GM21526 (cell line): ENCODE data around the gene ZFPL1.

Source experiments
- ATAC-seq: cut with Tn5 transposase; IDR thresholded peaks from one replicate; pipeline ENCODE4 v1.9.1; 2021; ENCODE audit warnings: moderate library complexity; ENCODE audit not compliant: unreplicated experiment, low FRiP score

Gene ZFPL1

GRCh38 chr11:65059959-65060824 is 23.8 kb upstream of the ZFPL1 start:
- ATAC-seq, result no peak

DNA sequence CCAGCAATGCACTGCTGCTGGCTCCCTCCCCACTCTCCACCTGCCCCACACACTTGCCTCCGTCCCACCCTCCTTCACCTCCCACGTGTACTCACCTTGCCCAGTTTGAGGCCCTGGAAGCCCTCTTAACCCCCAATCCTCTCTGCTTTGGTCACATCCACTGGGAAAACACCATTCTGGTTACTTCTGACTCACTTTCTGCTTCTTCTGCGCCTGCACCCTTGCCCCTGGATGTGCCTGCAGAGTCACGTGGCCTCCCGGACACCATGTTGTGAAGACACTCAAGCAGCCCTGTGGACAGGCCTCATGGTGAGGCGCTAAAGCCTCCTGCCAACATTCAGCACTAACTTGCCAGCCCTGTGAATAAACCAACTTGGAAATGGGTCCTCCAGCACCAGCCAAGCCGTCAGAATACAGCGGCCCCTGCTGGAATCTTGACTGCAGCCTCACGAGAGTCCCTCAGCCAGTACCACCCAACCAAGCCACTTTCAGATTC is 23.1 kb upstream of the ZFPL1 start:
- ATAC-seq, result no peak

DNA sequence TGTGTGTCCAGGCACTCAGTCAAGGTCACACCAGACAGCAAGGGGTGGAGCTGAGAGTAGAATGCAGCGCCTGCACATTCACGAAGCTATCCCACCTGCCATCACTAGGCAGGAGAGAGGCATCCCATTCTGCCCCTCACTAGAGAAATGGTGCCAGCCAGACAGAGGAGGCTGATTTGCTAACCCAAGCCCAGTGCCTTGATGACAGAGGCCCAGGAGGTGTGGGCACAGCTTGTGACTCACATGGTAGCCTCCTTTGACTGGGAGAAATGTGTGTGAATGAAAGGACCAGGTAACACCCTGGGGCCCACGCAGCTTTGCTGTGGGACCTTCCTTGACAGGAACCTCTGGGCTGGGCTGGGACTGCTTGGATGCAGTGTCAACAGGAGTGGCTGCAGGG is 20.5 kb upstream of the ZFPL1 start:
- no peak for ATAC-seq

- no peak for ATAC-seq
Observed at GRCh38 chr11:65064847-65065240, 19.2 kb upstream of the ZFPL1 start.

DNA sequence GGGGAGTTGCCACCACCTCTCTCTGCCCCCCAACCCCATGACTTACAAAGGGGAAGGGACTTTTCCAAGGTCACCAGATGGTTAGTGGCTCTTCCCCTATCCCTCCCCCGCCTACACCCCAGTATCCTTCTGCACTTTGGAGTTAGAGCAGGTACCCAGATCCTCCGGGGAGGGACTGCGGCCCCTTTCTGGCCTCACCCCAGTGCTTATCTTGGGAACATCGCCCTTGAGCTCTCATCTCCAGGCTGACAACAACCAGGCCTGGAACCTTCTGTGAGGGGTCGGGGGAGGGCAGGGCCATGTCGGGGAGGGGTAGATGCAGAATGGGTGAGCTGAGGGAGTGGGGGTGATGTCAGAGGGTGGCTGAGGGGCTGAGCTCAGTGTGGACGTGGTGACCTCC is 18.2 kb upstream of the ZFPL1 start:
- no peak for ATAC-seq

DNA sequence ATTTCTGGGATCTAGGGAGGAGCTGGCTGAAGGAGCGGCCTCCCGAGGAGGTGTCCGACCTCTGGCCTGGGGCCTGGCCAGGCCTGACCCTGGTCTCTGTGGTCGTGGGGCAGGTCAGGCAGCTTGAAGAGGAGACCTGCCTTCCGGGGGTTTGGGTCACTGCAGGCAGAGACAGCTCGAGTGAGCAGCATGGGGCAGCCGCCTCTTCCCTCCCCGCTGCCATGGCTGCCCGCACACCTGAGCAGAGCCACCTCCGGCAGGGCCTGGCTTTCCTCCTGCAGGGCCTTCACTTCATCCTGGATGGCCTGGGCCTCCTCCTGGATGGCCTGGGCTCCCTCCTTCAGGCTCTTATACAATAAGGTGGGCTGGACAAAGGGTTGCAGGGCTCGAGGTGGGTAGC is 17.7 kb upstream of the ZFPL1 start:
- ATAC-seq, result no peak

DNA sequence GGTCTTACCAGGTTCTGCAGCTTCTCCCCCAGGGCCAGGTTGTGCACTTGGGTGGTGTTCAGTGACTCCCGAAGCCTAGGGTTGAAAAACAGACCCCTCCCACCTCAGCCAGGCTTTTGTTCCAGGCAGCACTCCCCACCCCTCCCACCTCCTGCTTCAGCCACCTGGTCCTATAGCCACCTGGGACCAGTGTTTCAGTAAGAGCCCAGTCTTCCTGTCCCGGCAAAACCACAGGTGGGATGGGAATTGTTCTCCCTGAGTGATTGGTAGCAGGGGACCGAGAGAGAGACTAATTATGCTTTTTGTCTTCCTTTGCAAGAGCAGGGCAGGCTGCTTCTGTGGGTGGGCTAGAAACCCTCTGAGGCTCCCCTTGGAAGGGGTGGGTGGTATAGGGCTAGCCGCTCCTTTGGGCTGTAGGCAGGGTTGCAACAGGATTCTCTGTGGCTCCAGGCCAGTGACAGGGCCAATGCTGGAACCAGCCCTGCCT is 17.2 kb upstream of the ZFPL1 start:
- no peak for ATAC-seq

DNA sequence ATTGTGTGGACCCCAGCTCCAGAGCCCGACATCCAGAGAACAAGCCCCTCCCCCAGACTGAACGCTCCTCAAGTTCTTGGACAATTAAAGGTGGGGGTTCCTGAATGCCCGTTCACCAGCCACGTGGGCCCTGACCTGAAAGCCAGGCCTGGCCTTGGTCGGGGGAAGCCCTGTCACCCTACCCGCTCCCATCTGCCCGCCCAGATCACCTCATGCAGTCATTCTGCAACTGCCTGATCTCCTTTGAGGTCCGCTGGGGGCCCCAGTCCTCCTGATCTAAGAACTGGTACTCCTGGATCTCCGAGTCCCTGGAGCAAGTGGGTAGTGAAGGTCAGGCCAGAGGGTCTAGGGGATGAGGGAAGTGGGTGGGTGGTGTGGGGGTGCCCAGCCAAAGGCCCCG is 16.6 kb upstream of the ZFPL1 start:
- ATAC-seq, result no peak

- no peak for ATAC-seq
Observed at GRCh38 chr11:65069217-65069616, 14.8 kb upstream of the ZFPL1 start.

- no peak for ATAC-seq
Observed at GRCh38 chr11:65071907-65072630, 12.0 kb upstream of the ZFPL1 start.

DNA sequence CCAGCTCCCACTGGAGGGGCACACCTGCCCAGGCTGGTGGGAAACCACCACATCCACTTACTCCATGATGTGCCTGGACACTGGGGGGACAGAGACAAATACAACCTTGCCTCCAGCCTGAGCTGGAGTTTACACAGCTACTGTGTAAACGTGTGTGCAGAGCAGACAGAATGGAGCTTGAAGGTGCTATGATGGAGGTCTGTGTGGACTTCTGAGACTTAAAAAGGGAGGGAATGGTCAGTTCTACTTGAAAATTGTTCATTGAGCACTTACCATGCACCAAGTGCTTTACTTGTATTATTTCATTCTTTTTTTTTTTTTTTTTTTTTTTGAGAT is 11.4 kb upstream of the ZFPL1 start:
- ATAC-seq, result no peak

- no peak for ATAC-seq
Observed at GRCh38 chr11:65077451-65077850, 6.6 kb upstream of the ZFPL1 start.

- no peak for ATAC-seq
Observed at GRCh38 chr11:65078151-65078550, 5.9 kb upstream of the ZFPL1 start.

GRCh38 chr11:65078786-65079342 is 5.2 kb upstream of the ZFPL1 start:
- no peak for ATAC-seq

- peak; percentile 16 for ATAC-seq
Observed at GRCh38 chr11:65083134-65083833, 738 bp upstream of the ZFPL1 start.

GRCh38 chr11:65084598-65085375 is 765 bp downstream of the ZFPL1 start:
- peak; percentile 7 for ATAC-seq

- ATAC-seq, result no peak
Observed at GRCh38 chr11:65085446-65085845, 1.4 kb downstream of the ZFPL1 start.

- ATAC-seq, result no peak
Observed at GRCh38 chr11:65086809-65087208, 2.8 kb downstream of the ZFPL1 start.

DNA sequence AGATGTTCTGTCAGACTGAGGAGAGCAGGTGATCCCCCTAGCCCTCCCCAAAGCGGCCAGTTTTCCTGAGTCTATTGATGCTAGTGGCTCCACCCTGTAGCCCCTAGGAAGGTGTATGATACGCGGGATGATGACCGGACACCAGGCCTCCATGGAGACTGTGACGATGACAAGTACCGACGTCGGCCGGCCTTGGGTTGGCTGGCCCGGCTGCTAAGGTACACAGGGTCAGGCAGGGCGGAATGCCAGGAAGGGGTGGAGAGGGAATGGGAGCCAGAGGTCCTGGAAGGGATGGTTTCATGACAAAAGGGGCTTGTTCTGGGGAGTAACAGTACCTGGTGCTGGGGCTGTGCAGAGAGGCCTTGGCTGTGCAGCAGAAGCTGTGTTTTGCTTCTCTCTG is 3.2 kb downstream of the ZFPL1 start:
- ATAC-seq, result no peak

- no peak for ATAC-seq
Observed at GRCh38 chr11:65087827-65088226, 3.8 kb downstream of the ZFPL1 start.
